Measurements from ENCODE around the gene RECQL5. TPM values are rescaled to one million over a fixed set of nuclear protein-coding genes. Genes with fewer than 3 reads are reported as not detected.

RECQL5 gene
- total RNA-seq, 1 donor from 2014 or later, result 14.3 TPM

GRCh38 chr17:75625813-75626486, 41.0 kb downstream of the RECQL5 start:
- DNase-seq (peak; percentile 29), ATAC-seq (peak; percentile 54)
- intact Hi-C loops (cut with micrococcal nuclease), result no loop called here

- intact Hi-C loops (cut with micrococcal nuclease), result no loop called here
- no peak for DNase-seq
Measured at GRCh38 chr17:75624714-75625345, 42.1 kb downstream of the RECQL5 start.

GRCh38 chr17:75624021-75624420, 42.9 kb downstream of the RECQL5 start:
- ATAC-seq (no peak), DNase-seq (no peak)
- intact Hi-C loops (cut with micrococcal nuclease), result no loop called here

More at GRCh38 chr17:75624714-75625345, 42.1 kb downstream of the RECQL5 start:
- ATAC-seq, result no peak

DNA sequence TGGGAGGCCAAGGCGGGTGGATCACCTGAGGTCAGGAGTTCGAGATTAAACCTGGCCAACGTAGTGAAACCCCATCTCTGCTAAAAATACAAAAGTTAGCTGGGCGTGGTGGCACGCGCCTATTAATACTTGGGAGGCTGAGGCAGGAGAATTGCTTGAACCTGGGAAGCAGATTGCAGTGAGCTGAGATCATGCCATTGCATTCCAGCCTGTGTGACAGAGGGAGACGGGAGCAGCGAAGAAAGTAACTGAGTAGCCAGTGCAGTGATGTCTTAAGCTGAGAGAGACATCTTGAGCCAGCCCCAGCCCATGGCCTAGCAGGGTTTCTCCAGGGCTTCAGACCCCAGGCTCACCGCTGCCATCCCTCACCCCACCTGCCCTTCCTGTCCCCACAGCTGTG, 43.6 kb downstream of the RECQL5 start:
- intact Hi-C loops (cut with micrococcal nuclease), result no loop called here
- DNase-seq, result no peak

GRCh38 chr17:75622771-75623273, 44.1 kb downstream of the RECQL5 start:
- intact Hi-C loops (cut with micrococcal nuclease), result no loop called here
- DNase-seq (no peak), ATAC-seq (no peak)

More for the DNA sequence above, 43.6 kb downstream of the RECQL5 start:
- no peak for ATAC-seq

DNA sequence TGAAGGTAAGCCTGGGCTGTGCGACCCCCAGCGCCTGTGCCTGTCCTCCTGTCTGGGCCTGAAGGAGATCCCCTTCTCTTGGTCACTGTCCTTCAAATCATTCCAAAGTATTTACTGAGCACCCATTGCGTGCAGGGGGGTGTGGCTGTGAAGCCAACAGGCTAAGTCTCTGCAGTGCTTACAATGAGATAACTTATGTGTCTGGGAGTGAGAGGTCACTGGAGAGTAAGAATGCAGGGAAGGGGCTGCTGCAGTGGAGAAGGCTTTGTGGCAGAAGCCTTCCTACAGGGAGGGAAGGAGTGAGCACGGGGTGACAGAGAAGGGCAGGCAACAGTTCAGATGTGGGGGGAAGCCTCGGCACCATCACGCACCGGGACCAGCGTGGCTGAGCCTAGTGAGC, 44.9 kb downstream of the RECQL5 start:
- intact Hi-C loops (cut with micrococcal nuclease), result no loop called here

GRCh38 chr17:75621489-75621888, 45.5 kb downstream of the RECQL5 start:
- ATAC-seq, result no peak
- DNase-seq, result no peak
- intact Hi-C loops (cut with micrococcal nuclease), result no loop called here

More for the DNA sequence above, 44.9 kb downstream of the RECQL5 start:
- ATAC-seq (no peak), DNase-seq (no peak)

DNA sequence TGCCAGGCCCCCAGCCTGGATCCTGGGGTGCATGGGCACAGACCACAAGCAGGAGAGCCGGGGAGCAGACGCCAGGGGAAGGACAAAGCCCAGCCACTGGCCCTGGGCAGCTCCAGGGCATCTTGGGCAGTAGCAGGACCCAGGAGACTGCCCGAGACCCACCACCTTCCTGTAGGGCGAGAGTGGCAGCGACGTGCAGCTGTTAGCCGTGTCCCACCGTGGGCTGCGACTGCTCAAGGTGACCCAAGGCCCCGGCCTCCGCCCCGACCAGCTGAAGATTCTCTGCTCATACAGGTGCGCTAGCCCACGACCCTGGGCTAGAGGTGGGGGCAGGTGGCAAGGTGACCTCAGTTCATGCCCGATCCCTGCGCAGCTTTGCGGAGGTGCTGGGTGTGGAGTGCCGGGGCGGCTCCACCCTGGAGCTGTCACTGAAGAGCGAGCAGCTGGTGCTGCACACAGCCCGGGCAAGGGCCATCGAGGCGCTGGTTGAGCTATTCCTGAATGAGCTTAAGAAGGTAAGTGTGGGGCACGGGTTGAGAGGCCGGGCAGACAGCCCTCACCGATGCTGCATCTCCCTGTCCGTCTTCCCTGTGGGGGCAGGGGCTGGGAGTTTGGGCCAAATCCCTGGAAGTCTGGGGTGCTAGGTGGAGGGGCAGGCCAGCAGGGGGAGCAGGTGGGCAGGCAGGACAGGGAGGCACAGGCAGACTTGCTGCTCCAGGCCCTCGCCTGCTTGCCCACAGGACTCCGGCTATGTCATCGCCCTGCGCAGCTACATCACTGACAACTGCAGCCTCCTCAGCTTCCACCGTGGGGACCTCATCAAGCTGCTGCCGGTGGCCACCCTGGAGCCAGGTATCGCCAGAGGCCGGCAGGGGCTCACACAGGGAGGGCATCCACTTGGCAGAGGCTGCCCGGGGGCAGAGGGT, 47.2 kb downstream of the RECQL5 start:
- peak; percentile 30 for ATAC-seq

DNA sequence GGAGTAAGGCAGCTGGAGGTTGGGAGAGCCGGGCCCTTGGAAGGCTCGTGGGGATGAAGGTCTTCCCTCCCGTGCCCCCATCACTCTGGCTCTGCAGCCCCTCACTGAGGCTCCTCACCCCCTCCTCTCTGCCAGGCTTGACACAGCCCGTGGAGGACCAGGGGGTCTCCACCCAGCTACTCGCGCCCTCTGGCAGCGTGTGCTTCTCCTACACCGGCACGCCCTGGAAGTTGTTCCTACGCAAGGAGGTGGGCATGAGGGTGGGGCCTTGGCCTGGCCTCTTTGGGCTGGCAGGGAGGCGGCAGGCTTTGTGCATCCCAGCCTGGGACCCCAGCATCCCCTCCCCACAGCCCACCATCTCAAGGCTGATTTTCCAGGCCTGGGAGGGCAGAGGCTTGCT, 49.3 kb downstream of the RECQL5 start:
- no peak for ATAC-seq
- intact Hi-C loops (cut with micrococcal nuclease), result no loop called here
- no peak for DNase-seq

More for the DNA sequence above, 47.2 kb downstream of the RECQL5 start:
- DNase-seq, result no peak
- intact Hi-C loops (cut with micrococcal nuclease), result no loop called here

- ATAC-seq (no peak), DNase-seq (no peak)
- intact Hi-C loops (cut with micrococcal nuclease), result no loop called here
Measured at GRCh38 chr17:75617218-75617617, 49.7 kb downstream of the RECQL5 start.

- intact Hi-C loops (cut with micrococcal nuclease), result no loop called here
- ATAC-seq (no peak), DNase-seq (no peak)
Measured at GRCh38 chr17:75616521-75617122, 50.3 kb downstream of the RECQL5 start.

DNA sequence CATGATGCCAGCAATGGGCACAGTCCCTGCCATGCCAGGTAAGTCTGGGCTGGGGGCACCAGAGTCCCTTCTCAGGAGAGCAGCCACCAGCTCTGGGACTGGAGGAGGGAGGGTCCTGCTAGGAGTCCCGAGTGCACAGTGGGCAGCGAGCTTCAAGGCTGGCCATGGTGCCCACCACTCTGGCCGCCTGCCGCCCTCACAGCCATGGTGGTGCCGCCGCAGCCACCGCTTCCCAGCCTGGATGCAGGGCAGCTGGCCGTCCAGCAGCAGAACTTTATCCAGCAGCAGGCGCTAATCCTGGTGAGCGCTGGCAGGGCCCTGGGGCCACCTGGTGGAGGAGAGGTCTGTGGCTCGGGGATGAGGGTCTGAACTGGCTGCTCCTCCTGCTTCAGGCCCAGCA, 51.7 kb downstream of the RECQL5 start:
- DNase-seq (no peak), ATAC-seq (no peak)
- intact Hi-C loops (cut with micrococcal nuclease), result no loop called here

- intact Hi-C loops (cut with micrococcal nuclease), result no loop called here
- DNase-seq, result no peak
- ATAC-seq, result no peak
Measured at GRCh38 chr17:75614556-75615270, 52.2 kb downstream of the RECQL5 start.

DNA sequence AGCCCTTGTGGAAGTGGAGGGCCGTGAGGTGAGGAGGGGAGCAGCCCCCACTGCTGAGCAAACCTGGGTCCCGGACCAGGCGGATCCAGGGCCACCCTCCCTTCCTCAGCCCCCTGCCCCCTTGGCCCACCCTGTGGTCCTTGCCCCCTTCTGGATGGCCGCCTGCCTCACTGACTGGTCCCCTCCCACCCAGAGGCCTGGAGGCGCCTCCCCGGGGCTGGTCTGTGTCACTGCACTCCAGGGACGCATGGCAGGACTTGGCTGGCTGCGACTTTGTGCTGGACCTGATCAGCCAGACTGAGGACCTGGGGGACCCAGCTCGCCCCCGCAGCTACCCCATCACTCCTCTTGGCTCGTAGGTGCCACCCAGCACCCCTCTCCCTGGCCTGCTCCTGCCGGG, 52.9 kb downstream of the RECQL5 start:
- no peak for DNase-seq
- intact Hi-C loops (cut with micrococcal nuclease), result no loop called here
- no peak for ATAC-seq

DNA sequence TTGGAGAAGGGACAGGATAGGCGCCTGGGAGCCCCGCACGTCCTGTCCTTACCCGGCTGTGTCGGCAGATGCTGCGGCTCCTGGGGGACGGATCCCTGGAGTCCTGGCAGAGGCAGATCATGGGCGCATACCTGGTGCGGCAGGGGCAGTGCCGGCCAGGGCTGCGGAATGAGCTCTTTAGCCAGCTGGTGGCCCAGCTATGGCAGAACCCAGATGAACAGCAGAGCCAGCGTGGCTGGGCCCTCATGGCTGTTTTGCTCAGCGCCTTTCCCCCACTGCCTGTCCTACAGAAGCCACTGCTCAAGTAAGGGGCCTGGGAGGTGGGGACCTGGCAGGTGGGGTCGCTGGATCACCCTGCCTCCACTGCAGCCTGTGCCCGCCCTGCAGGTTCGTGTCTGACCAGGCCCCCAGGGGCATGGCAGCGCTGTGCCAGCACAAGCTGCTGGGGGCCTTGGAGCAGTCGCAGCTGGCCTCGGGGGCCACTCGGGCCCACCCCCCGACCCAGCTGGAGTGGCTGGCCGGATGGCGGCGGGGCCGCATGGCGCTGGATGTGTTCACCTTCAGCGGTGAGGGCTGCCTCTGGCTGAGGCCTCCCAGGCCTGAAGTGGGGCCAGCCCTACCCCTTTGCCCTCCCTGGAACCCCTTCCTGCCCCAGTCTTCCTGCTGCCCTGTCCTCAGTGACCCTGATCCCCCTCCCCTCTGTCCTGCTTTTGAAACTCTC, 53.9 kb downstream of the RECQL5 start:
- ATAC-seq (no peak), DNase-seq (no peak)
- intact Hi-C loops (cut with micrococcal nuclease), result no loop called here

DNA sequence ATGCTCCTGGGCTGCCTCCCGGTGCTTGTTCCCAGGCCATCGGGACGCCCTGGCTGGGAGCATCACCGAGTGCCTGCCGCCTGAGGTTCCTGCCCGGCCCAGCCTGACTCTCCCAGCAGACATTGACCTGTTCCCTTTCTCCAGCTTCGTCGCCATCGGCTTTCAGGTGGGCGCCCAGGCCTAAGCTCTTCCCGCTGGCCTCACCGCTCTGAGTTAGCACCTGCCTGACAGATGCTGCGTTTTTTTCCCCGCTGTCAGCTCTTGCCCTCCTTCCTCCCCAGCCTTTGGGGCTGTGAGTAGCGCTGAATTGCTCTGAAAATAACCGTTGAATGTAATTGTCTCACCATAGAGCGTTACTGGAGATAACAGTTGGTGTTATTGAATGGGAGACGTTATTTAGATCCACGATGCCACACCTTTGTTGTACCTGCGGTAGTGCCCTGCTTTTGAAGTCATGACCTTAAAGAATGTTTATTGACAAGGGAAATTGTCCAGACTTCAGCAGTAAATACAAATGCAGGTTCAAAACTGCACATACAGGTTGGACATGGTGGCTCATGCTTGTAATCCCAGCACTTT, 55.0 kb downstream of the RECQL5 start:
- intact Hi-C loops (cut with micrococcal nuclease), result no loop called here
- ATAC-seq, result no peak
- no peak for DNase-seq

GRCh38 chr17:75610103-75610984, 56.6 kb downstream of the RECQL5 start:
- DNase-seq, result no peak
- intact Hi-C loops (cut with micrococcal nuclease), result no loop called here
- ATAC-seq, result no peak
